Renal cortex interstitium (tissue), 11 donors: ENCODE data around the gene FNDC3B. TPM values are rescaled to one million over a fixed set of nuclear protein-coding genes. Genes with fewer than 3 reads are reported as not detected.

Experiments
- DNase-seq, 11 donors: peaks; one replicate each; pipeline ENCODE4 v3.0.0-alpha.2; 2013; ENCODE audit warnings: low read depth in 9 of 11, low spot score in 4 of 11; ENCODE audit errors: extremely low read depth in 1 of 11
- polyA plus RNA-seq, 3 donors: library from polyadenylated mRNA; unstranded; fragments of 120-200 nt; gene quantifications; one replicate each; pipeline ENCODE4 v1.2.1, GENCODE V29; 2013; ENCODE audit not compliant: insufficient read length in 3 of 3

Gene FNDC3B
- polyA plus RNA-seq, 3 donors = 55.0 to 61.0 (median 59.9) TPM

- DNase-seq = no peak
Observed at GRCh38 chr3:172204716-172205115, 165.3 kb downstream of the FNDC3B start.

GRCh38 chr3:172208586-172209332 is 169.4 kb downstream of the FNDC3B start:
- no peak for DNase-seq

DNA sequence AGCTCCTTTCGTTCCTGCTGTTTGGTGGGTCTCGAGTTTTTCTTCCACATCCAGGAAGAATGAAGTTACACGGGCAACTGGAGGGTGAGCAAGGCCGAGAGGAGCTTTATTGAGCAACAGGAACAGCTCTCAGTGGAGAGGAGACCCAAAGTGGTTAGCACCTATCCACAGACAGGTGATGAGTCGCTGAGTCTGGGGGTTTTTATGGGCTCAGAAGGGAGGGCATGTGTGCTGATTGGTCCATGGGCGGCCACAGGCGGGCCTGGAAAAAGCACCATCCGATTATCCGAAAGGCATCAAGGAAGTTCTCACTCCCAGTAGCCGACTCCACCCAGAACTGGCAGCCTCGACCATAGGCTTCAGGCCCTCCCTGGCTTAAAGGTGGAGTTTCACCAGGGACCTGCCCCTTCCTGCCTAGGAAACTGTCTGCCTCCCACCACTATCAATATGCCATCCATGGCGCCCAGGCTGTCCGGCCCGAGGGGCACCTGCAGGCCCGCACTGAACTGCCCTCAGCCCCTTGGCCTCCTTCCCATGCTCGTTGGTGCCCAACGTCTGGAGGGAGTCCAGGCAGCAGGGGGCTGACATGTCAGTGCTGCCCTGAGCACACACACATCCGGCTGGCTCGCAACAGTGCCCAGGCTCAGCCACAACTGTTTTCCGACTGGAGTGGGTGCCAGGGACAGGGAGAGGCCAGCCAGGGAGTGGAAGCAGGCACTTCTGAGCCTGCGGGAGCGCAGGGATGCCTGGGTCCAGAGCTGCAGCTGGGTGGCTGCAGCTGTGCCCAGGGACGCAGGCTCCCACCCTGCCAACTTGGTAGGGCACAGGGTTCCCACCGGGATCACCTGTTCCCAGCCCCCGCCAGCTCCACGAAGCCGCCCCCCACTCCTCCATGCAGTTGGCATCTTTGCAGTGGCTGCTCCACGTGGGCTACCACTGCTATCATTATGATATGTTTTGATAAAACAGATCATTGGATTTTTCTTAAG is 170.2 kb downstream of the FNDC3B start:
- DNase-seq = no peak

GRCh38 chr3:172210355-172210754 is 171.0 kb downstream of the FNDC3B start:
- no peak for DNase-seq

GRCh38 chr3:172211123-172211522 is 171.7 kb downstream of the FNDC3B start:
- no peak for DNase-seq

DNA sequence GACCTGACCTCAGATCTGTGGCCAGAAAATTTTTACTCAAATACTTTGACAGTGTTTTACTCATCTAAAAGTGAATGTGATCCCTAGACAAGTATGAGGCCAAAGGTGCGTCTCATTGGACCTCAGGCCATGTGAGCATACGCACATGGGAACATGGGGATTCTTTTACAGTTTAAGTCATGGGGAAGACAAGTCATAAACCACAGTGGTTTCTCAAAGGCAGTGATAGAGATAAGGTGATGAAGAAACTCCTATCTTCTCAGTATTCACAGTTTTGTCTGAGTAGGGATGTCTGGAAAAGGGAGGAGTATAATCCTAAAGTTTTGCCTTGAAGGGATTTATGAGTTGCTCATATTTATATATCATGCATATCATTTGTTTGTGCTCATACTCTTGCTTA is 173.8 kb downstream of the FNDC3B start:
- DNase-seq = no peak

GRCh38 chr3:172213904-172214303 is 174.5 kb downstream of the FNDC3B start:
- no peak for DNase-seq

DNA sequence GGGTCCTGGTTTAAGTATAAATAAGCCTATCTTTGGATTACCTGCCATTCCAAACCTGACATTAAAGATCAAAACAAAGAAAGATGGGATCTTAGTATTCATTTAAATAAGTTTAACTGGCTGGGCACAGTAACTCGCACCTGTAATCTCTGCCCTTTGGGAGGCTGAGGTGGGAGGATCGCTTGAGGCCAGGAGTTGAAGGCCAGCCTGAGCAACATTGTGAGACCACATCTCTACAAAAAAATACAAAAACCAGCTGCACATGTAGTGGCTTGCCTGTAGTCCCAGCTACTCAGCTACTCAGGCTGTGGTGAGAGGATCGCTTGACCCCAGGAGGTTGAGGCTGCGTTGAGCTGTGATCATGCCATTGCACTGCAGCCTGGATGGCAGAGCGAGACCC is 176.9 kb downstream of the FNDC3B start:
- no peak for DNase-seq

DNA sequence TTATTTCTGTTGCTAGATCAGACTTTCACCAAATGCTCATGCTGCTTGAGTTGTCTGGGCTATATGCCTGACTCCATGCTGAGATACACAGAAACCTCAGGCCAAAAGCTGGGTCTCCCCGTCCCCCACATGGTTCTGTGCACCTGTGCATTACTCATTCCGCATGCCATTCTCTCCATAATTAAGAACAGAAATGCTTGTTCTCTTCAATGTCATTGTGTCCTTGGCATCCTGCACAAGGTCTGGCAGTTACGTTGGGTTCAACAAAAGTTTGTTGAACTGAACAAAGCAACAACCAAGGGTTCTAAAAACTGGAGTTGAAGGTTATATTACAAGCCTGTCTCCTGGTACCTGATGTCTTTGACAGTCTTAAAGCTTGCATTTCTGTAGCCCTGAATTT is 177.5 kb downstream of the FNDC3B start:
- DNase-seq = no peak

DNA sequence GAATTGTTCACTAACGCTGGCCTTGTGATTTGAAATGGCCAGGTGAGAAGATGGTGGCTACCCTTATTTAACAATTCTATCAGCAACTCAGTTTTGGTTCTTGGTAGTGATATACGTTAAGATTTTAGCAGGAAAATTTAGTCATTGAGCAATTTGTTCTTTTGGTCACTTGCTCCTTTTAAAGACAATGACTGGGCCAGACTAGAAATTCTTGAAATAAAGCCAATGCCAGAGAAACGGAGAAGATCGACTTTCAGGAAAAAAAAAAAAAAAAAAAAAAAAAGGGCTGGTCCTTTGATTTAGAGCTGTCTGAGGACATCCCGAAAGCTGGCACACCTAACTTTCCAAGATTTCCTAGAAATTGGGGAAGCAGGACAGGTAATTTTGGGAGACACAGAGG is 178.5 kb downstream of the FNDC3B start:
- DNase-seq = no peak

- no peak for DNase-seq
Observed at GRCh38 chr3:172218350-172219323, 179.3 kb downstream of the FNDC3B start.

GRCh38 chr3:172219750-172220149 is 180.4 kb downstream of the FNDC3B start:
- no peak for DNase-seq

GRCh38 chr3:172221547-172221946 is 182.2 kb downstream of the FNDC3B start:
- DNase-seq = no peak

- DNase-seq = no peak
Observed at GRCh38 chr3:172222478-172223071, 183.2 kb downstream of the FNDC3B start.

DNA sequence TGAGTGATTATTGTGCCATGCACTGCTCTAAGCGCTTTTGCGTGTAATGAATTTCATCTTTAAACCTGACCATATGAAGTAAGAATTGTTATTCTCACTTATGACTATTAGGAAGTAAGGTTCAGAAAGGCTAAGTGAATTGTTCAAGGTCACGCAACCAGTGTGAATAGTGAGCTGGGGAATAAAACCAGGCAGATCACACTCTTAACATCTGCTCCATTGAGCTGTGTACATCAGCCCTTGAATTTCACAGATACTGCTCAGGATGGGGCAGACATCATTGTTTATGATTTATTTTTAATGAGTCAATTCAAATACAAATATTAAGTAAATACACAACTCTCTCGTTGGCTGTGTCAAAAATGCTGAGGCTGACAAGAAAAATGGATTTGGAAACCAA is 184.5 kb downstream of the FNDC3B start:
- DNase-seq = no peak

DNA sequence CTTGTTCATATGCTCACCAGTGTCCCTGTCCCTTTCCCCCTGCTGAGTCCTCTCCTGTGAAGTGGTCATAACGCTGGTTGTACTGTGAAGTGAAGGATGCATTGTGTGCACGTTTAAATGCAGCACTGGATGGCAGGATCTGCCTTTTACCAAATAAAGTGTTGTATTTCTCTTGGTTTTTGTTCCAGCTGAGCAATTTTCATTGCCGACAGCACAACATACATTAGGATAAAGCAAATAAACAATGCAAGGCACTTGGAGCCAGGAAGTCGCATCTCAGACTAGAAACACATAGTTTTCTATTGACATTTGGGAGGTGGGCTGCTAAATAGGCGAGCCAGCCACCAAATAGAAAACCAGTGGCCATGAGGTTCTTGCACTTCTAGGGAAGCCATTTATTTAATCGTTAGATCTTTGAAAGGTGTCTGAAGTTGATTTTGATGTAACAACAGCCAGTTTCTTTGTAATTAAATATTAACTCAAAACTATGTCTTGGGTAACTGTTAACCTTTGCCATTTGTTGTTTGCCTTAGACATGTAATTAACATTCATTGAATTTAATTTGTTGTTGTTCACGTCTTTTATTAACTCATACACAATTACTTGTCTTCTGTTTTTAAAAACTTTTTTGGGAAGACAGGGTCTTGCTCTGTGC is 185.3 kb downstream of the FNDC3B start:
- DNase-seq = peak in 4 of 11 donors; percentile 17 to 31 (median 30)

DNA sequence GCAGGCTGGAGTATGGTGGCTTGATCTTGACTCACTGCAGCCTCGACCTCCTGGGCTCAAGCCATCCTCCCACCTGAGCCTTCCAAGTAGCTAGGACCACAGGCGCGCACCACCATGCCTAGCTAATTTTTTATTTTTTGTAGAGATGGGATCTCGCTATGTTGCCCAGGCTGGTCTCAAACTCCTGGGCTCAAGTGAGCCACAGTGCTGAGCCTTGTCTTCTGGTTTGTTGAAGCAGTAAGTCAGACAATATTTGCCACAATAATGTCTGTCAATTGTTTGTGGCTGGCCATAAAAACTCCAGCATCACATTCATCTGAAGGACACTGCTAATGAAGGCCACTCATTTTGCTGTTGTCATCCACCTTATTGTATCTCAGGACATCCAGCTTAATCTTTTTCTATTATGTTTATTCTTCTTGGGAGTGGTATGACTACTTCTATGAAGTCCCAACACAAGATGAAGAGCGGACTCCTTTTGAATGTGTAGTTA is 185.9 kb downstream of the FNDC3B start:
- DNase-seq = no peak

DNA sequence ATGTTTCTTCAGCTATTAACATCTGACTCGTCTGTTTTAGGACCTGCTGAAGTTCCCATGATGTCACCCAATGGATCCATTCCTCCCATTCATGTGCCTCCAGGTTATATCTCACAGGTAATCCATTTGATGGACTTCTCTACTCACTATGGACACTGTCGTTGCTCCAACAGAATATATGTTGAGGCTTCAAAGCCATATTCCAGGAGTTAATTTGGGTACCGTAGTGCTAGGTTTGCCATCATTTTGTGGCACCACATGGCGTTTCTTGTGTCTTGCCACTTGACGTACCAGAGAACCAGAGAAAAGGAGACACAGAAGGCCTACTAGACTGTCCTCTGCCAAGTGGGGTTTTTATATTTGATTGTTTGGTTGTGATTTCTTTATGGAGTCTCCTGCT is 187.5 kb downstream of the FNDC3B start:
- no peak for DNase-seq
